NCI-H69 (cell line): ENCODE data around the gene RALGAPA2.

Source experiments
- DNase-seq: peaks from one replicate; lab custom pipeline; 2025; lab: John Stamatoyannopoulos, UW

RALGAPA2 gene

DNA sequence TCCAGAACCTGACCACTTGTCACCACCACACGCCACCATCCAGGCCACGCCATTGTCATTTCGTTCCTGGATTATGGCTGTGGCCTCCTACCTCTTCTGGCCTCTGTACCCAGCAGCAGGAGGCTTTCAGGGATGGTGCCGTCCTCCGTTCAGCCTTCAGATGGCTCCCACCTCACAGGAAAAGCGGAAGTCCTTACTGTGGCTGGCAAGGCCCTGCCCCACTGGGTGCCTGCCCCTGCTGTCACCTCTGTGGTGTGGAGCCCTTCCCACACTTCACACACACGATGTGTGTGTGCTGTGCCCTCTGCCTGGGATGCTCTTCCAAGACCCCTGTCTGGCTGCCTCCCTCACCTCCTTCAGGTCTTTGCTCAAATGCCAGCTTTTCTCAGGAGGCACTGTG, 275.1 kb downstream of the RALGAPA2 start:
- DNase-seq = peak; percentile 25

DNA sequence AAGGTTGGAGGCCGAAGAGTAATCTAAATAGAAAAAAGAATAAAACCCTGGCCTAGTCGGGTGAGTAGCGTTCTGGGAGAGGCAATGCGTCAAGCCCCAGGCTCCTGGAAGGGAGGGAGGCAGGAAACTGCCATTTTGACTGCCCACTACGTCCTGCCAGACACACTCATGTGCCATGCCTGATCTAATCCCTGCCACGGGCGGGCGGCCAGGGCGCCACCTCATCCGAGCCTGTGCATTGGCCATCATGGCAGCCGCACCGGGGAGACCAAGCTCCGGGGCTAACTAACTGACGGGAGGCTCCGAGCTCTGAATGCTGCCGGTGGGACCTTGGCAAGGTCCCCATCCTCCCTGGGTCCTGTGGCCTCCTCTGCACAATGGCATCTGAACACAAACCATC, 275.8 kb downstream of the RALGAPA2 start:
- DNase-seq = peak; percentile 31

DNA sequence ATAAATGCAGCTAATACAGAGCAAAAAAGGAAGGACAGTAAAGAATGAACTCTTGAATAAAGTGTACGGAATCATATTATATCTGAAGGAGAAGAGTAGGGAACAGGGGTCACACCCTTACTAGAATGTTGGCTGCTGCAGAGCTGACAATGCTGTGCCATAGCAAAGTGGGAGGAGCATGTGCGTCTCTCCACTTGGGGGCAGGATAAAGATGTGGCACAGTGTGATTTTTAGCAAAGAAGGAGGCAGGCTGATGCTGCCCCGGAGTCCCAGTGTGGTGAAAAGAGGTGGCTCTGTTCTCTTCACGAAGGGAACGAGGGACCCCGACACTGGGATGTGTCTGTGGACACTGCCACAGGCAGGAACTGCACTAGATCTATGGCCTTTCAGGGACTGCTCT, 277.0 kb downstream of the RALGAPA2 start:
- peak; percentile 69 for DNase-seq

DNA sequence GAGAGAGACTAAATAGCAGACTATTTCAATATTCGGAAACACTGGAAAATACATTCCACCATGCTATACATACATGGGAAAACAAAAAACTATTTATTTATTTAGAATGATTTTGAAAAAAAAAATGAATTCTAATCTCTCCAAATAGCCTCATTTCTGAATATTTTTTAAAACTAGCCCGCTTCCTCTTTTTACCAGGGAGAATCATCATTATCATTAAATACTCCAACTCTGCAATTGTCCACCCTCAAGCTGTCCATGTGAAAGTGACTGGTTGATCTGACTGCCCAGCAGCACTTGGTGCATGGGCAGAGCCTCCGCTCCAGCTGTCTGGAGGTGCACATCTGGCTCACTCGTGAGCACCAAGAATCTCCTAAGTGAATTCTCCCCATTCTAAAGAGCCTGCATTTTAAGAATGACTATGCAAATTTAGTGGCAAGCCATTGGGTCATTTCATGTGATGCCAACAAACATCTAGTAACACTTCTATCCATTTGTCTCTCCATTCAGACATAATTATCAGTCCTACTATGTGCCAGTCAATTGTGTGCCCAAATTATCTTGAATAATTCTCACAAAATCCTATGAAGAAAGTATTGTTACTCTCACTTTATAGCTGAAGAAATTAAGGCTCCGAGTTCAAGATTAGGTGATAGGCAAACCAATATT, 279.7 kb downstream of the RALGAPA2 start:
- DNase-seq = no peak

DNA sequence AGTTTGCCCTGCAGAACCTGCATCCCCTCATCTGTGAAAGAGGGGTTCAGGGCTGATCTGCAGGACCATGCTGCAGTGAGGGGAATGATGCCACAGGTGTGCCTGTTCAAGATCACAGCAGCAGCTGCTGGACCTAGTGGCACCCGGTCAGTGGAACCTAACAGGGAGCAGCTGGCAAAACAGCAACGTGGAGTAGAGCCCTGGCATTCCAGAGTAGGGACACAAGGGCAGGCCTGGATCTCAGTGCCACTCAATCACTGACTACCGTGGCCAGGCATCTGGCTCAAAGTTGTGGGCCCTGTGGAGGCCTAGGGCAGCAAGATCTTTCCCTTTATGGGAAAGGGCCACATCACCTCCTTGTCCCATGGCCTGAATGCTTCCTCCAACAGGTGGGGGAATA, 282.4 kb downstream of the RALGAPA2 start:
- no peak for DNase-seq

DNA sequence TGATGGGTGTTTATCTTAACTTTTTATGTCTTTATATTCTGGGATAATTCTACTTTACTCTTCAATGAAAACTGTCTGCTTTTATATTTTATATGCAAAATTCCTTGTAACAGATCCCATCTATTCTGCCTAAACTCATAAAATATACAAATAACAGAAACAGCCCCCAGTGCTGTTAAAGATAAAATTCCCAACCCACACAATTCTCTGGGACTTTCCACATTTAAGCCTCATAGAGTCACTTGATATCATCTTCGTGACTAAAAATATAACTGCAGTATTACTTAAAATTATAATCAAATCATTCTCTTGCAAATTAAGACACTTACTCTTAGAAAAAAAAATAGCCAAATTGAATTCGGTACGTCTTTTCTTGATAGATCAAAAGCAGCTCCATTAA, 284.4 kb downstream of the RALGAPA2 start:
- DNase-seq = no peak

DNA sequence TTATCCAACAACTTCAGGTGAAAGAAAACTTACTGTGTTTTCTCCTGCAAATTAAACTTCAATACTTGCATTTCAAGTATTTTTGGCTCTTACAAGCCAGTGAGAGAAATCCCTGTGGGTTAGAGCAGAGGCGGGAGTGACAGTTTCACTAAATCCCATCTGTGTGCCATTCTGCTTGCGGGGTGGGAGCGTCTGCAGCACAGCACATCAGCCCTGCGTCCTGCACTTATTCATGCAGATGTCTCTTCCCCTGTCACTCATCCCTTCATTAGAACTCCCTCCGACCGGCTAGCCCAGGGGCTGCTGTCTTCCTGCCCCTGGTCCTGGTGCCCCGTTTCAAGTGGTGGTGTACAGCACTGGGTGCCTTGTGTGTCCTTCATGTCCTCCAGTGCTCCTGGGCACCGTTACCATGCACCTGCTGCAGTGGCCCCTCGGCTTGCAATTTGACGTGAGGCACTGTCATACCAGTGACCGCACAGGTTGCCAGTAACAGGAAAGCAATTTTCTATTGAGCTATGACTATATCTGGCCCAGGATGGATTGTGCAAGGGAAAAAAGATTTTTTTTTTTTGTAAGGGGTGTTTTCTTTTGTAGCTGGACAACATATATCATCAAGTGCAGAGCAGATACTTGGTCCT, 285.1 kb downstream of the RALGAPA2 start:
- no peak for DNase-seq

DNA sequence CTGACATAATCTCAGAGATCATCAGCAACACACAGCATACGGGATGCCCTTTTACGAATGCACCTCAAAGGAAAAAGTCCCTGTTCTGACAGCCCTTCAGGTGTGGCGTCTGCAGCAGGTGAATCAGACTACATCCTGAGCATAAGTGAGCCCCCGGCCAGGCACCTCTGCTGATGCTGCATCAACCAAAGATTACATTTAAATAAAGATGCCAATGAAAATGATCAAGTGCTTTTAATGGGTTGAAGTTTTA, 285.9 kb downstream of the RALGAPA2 start:
- no peak for DNase-seq

DNA sequence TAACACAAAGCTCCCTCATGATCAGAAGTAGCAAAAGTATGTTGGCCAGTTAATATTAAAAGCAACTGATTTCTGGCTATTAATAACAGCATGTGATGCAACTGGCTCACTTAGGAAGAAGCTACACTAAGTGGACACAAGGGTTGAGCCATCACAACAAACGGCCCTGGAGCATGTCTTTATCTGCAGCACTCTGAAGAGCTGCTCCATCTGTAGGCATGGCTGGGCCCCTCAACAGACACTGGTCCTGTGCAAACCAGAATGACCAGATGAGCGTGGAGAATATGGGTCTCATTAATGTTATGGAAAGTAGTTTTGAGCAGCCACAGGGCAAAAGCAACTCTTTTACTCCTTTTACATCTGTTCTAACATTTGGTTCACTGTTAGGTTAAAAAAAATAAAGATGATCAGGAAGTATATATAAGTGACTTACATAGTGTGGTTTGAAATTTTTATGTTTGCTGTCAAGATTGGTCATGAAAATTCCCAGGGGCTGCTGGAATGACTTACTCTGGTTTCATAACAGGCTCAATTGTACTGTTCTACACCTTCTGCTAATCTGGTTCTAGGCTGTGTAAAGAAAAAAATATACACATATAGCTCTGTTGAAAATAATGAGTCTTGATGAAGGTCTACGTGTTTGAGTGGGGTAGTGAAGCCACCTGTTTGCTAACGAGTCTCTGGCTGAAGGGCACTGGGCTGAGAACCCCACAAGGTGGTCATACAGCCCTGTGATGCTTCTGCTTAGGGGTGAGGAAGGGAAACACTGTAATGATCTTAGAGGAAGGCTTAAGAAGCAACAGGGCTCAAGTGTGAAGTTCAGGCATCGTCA, 286.4 kb downstream of the RALGAPA2 start:
- DNase-seq = no peak

DNA sequence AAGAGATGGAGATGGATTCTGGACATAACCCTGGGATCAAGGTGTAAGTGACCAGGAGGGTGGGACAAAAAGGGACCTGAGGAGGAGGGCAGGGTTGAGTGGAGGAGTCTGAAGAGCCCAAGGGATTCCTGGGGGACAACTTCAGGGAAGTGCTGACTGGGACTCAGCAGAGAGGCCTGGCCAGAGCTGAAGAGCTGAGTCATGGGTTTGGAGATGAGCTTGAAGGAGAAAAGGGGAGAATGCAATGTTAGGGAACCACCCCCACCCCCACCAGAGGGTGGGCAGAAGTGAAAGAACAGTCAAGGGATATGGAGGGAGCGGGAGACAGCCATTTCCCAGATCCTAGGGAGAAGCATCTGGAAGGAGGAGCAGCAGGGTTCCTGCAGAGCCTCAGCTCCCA, 289.3 kb downstream of the RALGAPA2 start:
- DNase-seq = no peak

DNA sequence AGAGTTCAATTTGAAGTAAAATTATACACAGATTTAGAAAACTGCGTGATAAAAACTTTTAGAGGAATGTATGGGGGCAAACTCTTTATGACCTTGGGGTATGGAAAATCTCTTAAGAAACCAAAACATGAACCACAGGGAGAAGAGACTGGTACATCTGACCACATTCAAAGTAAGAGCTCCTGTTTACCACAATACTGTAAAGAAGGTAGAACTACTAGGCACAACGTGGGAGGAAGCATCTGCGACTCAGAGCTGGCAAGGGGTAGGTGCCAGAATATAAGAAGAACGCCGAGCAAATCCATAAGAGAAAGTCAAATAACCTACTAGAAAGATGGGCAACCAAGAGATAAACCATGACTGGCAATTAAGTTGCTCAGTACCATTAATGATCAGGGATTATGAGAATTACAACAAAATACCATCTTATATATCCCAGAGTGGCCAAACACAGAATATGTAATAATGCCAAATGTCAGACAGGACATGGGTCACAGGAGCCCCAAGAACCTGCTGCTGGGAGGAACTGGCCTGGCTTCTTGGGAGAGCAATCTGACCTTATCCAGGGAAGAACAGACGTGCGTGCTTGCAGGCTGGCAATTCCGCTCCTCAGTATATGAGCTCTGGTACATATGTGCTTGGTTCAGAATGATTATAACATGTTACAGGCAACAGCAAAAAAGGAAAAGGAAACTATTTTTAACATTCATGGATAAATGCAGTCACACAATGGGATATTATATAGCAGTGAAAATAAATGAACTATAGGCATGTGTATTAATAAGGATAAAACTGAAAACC, 294.4 kb downstream of the RALGAPA2 start:
- DNase-seq = no peak

DNA sequence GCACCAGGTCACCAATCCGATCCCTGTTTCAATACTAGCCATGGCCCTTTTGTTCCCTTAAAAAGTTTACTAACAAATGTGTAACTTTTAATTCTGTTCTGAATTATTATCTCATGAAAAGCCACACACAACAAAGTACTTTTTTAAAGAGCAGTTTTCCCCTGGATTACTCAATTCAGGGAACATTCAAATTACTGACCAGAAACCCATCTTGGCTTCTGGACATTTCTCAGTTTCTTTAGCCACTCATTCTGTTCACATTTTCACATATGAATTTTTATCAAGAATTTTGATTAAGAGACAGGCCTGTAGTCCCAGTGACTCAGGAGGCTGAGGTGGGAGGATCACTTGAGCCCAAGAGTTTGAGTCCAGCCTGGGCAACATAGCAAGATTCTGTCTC, 297.1 kb downstream of the RALGAPA2 start:
- DNase-seq = no peak

DNA sequence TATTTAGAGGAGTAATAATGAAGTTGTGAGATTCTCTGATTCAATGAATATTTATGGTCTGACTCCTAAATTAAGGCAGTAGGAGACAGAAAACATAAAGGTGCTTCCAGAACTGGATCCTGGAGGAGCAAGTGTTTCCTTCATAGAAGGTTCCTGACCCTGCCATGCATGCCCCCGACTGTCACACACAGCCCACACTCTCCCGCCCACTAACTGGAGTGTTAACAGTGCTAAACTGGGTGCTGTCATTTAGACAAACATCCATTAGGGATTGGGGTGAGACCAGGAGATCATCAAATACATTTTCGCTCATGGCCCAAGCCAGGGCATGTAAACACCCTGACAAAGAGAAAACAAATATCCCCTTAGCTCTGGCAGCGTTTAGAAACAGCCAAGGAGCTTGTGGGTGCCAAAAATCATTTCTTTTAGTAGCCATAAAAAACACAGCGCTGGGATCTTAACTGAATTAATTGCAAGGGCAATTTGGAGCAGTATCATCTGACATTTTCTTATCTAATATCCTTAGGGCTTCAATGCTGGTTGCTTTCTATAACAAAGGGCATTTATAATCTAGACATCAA, 297.7 kb downstream of the RALGAPA2 start:
- DNase-seq = peak; percentile 96

DNA sequence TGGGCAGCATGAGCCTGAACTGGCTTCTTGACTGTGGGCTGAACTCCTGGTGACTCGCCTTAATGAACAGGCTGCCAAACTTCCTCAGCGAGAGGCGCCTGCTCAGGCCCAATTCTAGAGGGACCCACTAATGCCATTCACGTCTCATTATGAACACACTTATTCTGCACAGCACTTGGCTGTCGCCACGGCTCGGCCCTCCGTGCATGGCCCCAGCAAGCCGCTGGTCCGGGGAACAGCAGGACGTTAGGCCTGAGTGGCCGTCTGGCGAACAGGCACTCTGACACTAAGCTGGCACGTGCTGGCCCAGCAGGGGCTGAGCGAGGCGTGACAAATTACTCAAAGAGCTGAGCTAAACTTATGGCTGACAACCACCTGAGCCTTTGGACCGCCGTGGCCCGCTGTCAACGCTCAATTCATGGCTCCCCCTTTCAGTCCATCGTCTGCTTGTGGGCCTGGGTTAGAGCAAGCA, 298.6 kb downstream of the RALGAPA2 start:
- peak; percentile 93 for DNase-seq

DNA sequence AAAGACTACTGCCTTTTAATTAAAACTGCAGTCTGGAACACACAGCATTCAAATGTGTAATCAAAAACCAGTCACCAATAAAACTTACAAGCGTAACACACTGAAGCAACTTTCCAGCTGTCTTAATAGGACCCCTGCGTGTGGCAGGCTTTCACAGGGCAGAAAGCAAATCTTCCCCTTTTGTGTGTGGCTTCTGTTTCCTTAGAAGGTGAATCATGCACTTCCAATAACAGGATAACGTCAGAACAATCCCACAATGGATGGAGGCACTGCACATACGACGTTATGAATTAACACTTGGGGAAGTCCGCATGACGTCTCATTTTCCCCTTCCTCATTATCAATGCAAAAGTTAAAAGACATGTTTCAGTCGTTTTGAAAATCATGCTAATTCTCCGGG, 299.7 kb downstream of the RALGAPA2 start:
- peak; percentile 99 for DNase-seq

DNA sequence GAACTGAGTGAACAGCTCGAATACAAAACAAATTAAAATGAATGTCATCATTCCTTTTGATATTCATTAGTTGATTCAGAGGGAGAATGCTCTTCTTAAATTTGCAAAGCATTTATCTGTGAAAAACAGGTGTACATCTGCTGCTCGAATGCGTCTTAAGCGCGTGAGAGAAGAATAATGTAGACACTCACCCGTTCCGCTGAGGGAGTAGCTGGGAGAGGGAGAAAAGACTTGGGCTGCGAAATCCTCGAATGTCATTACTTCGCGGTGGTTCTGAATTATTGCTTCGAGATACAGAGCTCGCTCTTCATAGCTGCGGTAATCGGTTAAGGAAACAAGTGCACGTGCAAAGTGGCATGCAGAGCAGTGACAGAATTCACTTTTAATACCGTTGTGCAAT, 300.6 kb downstream of the RALGAPA2 start:
- DNase-seq = peak; percentile 82

DNA sequence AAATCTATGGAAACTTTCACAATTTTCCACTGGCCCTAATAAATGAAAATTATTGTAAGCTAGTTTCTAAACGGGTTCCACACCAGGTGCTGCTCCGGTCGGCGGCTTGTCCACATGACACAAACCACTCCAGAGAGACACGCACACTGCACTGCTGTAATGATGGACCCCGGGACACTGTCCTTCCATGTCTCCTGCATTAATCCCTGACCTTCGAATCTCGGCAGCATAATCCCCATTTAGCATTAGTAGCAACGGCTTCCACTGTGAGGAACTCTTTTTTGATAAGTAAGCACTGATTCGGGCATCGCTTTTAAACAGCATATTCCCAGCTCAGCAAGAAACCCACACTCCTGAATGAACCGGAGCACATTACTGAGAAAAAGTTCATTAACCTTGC, 301.0 kb downstream of the RALGAPA2 start:
- peak; percentile 81 for DNase-seq

DNA sequence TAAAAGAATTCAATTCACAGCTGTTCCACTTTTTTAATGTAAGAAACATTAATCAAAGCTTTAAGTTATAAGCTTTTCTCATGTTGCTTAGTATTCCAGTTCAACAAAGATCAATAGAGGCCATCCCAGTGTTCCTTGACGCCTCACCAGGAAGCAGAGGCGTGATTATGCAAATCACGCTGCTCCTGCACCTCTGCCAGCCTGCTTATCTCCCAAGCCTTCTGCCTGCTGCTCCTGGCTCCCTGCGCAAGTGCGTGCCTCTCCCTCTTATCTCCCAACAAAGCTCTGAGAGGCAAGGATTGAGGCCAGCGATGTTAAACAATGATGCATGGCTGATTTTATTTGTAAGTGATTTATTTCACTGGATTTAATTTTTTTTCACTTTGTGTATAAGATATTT, 301.8 kb downstream of the RALGAPA2 start:
- DNase-seq = peak; percentile 98

DNA sequence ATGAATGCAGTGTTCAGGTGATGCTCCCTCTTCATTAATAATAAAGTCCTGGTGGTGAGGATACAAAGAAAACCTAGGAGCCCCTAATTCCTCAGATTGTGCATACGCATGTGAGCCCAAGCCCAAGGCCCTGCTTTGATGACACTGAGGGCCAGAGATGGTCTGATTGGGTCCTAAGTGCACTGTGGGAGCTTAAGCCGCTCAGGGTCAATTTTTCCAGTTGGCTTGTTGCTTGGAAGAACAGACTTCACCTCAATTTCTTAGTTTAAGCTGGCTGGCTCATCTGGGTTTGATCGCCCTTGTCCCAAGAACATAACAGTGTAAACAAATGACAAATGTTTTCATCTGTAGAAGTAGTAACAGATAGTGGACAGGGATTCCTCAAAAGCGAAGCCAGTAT, 303.1 kb downstream of the RALGAPA2 start:
- DNase-seq = peak; percentile 73

DNA sequence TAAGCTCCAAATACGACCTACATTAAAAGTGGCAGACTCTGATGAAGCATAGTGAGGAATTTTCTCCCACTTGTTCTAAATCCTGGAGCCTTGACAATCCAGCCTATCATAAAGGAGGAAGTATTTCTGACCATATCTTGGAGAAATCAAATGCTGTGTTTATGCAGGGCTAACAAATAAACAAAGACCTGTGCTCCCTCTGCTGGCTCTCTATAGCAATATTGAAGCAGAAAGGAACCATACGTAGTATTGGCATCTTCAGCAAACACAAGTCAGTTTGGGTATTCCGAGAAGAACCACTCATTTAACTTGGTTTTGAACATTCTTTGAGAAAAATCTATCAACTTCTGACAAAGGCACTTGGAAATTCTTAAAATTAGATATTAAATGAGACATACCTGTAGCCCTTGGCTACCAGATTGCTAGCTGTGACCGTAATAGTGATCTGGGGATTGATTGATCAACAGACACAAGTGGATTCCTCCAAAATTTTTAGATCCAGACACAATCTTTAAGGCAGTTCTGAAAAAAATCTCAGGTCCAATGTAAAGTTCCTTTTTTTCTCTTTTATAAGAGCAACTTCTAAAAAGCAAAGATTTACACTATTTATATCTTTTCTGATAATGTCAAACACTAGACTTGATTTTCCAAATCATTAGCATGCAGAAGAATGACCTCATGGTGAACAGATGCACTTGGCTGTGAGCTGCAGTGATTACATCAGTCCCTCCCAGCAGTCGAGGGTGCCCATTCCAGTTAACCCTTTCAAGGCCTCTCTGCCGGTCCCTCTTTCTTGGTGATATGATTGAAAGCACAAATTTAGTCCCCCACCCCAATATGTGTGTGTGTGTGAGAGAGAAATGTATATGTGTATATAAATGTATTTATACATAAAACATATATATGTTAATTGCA, 304.3 kb downstream of the RALGAPA2 start:
- DNase-seq = peak; percentile 95

DNA sequence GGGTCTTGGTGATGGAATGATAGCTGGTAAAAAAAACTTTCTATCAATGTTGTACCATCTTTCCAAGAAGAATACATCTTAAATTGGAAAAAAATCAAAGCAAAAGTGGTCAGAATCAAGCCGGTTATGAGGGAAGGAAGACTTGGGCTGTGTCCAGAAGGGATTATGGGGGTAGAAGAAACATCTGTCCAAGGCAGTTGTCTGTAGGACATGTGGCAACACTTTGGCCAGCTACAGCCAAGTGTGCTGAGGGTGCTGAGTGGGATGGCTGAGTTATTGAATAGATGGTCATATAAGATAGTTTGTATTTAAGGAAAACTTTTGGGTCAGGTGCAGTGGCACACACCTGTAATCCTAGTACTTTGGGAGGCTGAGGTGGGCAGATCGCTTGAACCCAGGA, 306.1 kb downstream of the RALGAPA2 start:
- DNase-seq = peak; percentile 57
